ENCODE data around the gene TBCCD1.

The TBCCD1 gene

GRCh38 chr3:186524616-186525015, 42.5 kb downstream of the TBCCD1 start:
- peaks cover 2% of the 10 kb centered on the region for H3K36me3 Mint-ChIP-seq (ENCODE audit: low read depth)
- H3K27me3 Mint-ChIP-seq (ENCODE audit: low read depth): peaks cover 35% of the 10 kb centered on the region
- H3K9me3 Mint-ChIP-seq: no peaks in the 10 kb centered on the region
- no peak overlapping the region for H3K27ac Mint-ChIP-seq
- peaks cover 16% of the 10 kb centered on the region for H3K4me1 Mint-ChIP-seq (ENCODE audit: low read depth)
- no peak overlapping the region for H3K4me3 Mint-ChIP-seq

- peaks cover 21% of the 10 kb centered on the region for H3K4me1 Mint-ChIP-seq (ENCODE audit: low read depth)
- no peak overlapping the region for H3K4me3 Mint-ChIP-seq
Measured at GRCh38 chr3:186523434-186523833, 43.7 kb downstream of the TBCCD1 start.

GRCh38 chr3:186523022-186523421, 44.1 kb downstream of the TBCCD1 start:
- Mint-ChIP-seq H3K36me3 (ENCODE audit: low read depth) (peaks cover 2% of the 10 kb centered on the region), H3K4me3 (no peak overlapping the region), H3K27ac (no peak overlapping the region), H3K4me1 (ENCODE audit: low read depth) (peaks cover 21% of the 10 kb centered on the region), H3K9me3 (no peaks in the 10 kb centered on the region), H3K27me3 (ENCODE audit: low read depth) (peaks cover 27% of the 10 kb centered on the region)

More at GRCh38 chr3:186523434-186523833, 43.7 kb downstream of the TBCCD1 start:
- peaks cover 2% of the 10 kb centered on the region for H3K36me3 Mint-ChIP-seq (ENCODE audit: low read depth)
- peaks cover 29% of the 10 kb centered on the region for H3K27me3 Mint-ChIP-seq (ENCODE audit: low read depth)
- no peaks in the 10 kb centered on the region for H3K9me3 Mint-ChIP-seq
- no peak overlapping the region for H3K27ac Mint-ChIP-seq

- Mint-ChIP-seq H3K9me3 (peaks cover 3% of the 10 kb centered on the region), H3K36me3 (ENCODE audit: low read depth) (peaks cover 2% of the 10 kb centered on the region), H3K27ac (peak overlapping the region; percentile 7), H3K27me3 (ENCODE audit: low read depth) (peaks cover 14% of the 10 kb centered on the region), H3K4me3 (no peak overlapping the region), H3K4me1 (ENCODE audit: low read depth) (peaks cover 24% of the 10 kb centered on the region)
Measured at GRCh38 chr3:186520957-186521842, 45.9 kb downstream of the TBCCD1 start.

GRCh38 chr3:186520431-186520830, 46.7 kb downstream of the TBCCD1 start:
- H3K4me3 Mint-ChIP-seq: no peak overlapping the region
- peaks cover 31% of the 10 kb centered on the region for H3K4me1 Mint-ChIP-seq (ENCODE audit: low read depth)
- peaks cover 3% of the 10 kb centered on the region for H3K9me3 Mint-ChIP-seq
- no peak overlapping the region for H3K27ac Mint-ChIP-seq
- peaks cover 2% of the 10 kb centered on the region for H3K36me3 Mint-ChIP-seq (ENCODE audit: low read depth)
- peaks cover 18% of the 10 kb centered on the region for H3K27me3 Mint-ChIP-seq (ENCODE audit: low read depth)

GRCh38 chr3:186519021-186519658, 48.0 kb downstream of the TBCCD1 start:
- H3K4me1 Mint-ChIP-seq (ENCODE audit: low read depth): peaks cover 41% of the 10 kb centered on the region
- peaks cover 2% of the 10 kb centered on the region for H3K36me3 Mint-ChIP-seq (ENCODE audit: low read depth)
- H3K27me3 Mint-ChIP-seq (ENCODE audit: low read depth): peaks cover 23% of the 10 kb centered on the region
- H3K9me3 Mint-ChIP-seq: peaks cover 3% of the 10 kb centered on the region
- H3K4me3 Mint-ChIP-seq: peak overlapping the region; percentile 12
- peak overlapping the region; percentile 37 for H3K27ac Mint-ChIP-seq

GRCh38 chr3:186517218-186517617, 49.9 kb downstream of the TBCCD1 start:
- Mint-ChIP-seq H3K4me1 (ENCODE audit: low read depth) (peaks cover 39% of the 10 kb centered on the region), H3K36me3 (ENCODE audit: low read depth) (peaks cover 2% of the 10 kb centered on the region), H3K27ac (no peak overlapping the region), H3K9me3 (peaks cover 3% of the 10 kb centered on the region), H3K27me3 (ENCODE audit: low read depth) (peaks cover 19% of the 10 kb centered on the region), H3K4me3 (no peak overlapping the region)

- H3K27ac Mint-ChIP-seq: no peak overlapping the region
- H3K27me3 Mint-ChIP-seq (ENCODE audit: low read depth): peaks cover 23% of the 10 kb centered on the region
- peaks cover 2% of the 10 kb centered on the region for H3K36me3 Mint-ChIP-seq (ENCODE audit: low read depth)
- H3K4me1 Mint-ChIP-seq (ENCODE audit: low read depth): peaks cover 38% of the 10 kb centered on the region
- H3K4me3 Mint-ChIP-seq: no peak overlapping the region
- H3K9me3 Mint-ChIP-seq: peaks cover 3% of the 10 kb centered on the region
Measured at GRCh38 chr3:186516646-186517045, 50.5 kb downstream of the TBCCD1 start.

GRCh38 chr3:186515125-186515524, 52.0 kb downstream of the TBCCD1 start:
- H3K9me3 Mint-ChIP-seq: peaks cover 3% of the 10 kb centered on the region
- no peak overlapping the region for H3K4me3 Mint-ChIP-seq
- peaks cover 20% of the 10 kb centered on the region for H3K27me3 Mint-ChIP-seq (ENCODE audit: low read depth)
- peaks cover 29% of the 10 kb centered on the region for H3K4me1 Mint-ChIP-seq (ENCODE audit: low read depth)
- H3K27ac Mint-ChIP-seq: peak overlapping the region; percentile 6
- peaks cover 2% of the 10 kb centered on the region for H3K36me3 Mint-ChIP-seq (ENCODE audit: low read depth)

- peaks cover 28% of the 10 kb centered on the region for H3K4me1 Mint-ChIP-seq (ENCODE audit: low read depth)
Measured at GRCh38 chr3:186514296-186515002, 52.7 kb downstream of the TBCCD1 start.

GRCh38 chr3:186513386-186513785, 53.8 kb downstream of the TBCCD1 start:
- H3K9me3 Mint-ChIP-seq: peaks cover 3% of the 10 kb centered on the region
- H3K4me3 Mint-ChIP-seq: no peak overlapping the region
- peaks cover 2% of the 10 kb centered on the region for H3K36me3 Mint-ChIP-seq (ENCODE audit: low read depth)
- peaks cover 20% of the 10 kb centered on the region for H3K4me1 Mint-ChIP-seq (ENCODE audit: low read depth)
- no peak overlapping the region for H3K27ac Mint-ChIP-seq
- peaks cover 20% of the 10 kb centered on the region for H3K27me3 Mint-ChIP-seq (ENCODE audit: low read depth)

More at GRCh38 chr3:186514296-186515002, 52.7 kb downstream of the TBCCD1 start:
- Mint-ChIP-seq H3K36me3 (ENCODE audit: low read depth) (peaks cover 2% of the 10 kb centered on the region), H3K27me3 (ENCODE audit: low read depth) (peaks cover 20% of the 10 kb centered on the region), H3K4me3 (no peak overlapping the region), H3K27ac (peak overlapping the region; percentile 8), H3K9me3 (peaks cover 3% of the 10 kb centered on the region)

- H3K27me3 Mint-ChIP-seq (ENCODE audit: low read depth): peaks cover 20% of the 10 kb centered on the region
- H3K9me3 Mint-ChIP-seq: peaks cover 3% of the 10 kb centered on the region
- no peak overlapping the region for H3K4me3 Mint-ChIP-seq
- H3K27ac Mint-ChIP-seq: no peak overlapping the region
- peaks cover 18% of the 10 kb centered on the region for H3K4me1 Mint-ChIP-seq (ENCODE audit: low read depth)
- peaks cover 2% of the 10 kb centered on the region for H3K36me3 Mint-ChIP-seq (ENCODE audit: low read depth)
Measured at GRCh38 chr3:186512570-186513302, 54.4 kb downstream of the TBCCD1 start.

GRCh38 chr3:186511702-186512101, 55.4 kb downstream of the TBCCD1 start:
- peaks cover 20% of the 10 kb centered on the region for H3K27me3 Mint-ChIP-seq (ENCODE audit: low read depth)
- H3K36me3 Mint-ChIP-seq (ENCODE audit: low read depth): peaks cover 2% of the 10 kb centered on the region
- no peak overlapping the region for H3K27ac Mint-ChIP-seq
- H3K4me1 Mint-ChIP-seq (ENCODE audit: low read depth): peaks cover 19% of the 10 kb centered on the region
- peaks cover 3% of the 10 kb centered on the region for H3K9me3 Mint-ChIP-seq
- no peak overlapping the region for H3K4me3 Mint-ChIP-seq

GRCh38 chr3:186511245-186511644, 55.9 kb downstream of the TBCCD1 start:
- Mint-ChIP-seq H3K4me3 (no peak overlapping the region), H3K36me3 (ENCODE audit: low read depth) (no peaks in the 10 kb centered on the region), H3K27me3 (ENCODE audit: low read depth) (peaks cover 20% of the 10 kb centered on the region), H3K9me3 (no peaks in the 10 kb centered on the region), H3K27ac (no peak overlapping the region), H3K4me1 (ENCODE audit: low read depth) (peaks cover 19% of the 10 kb centered on the region)
